NCI-H2029 (cell line): ENCODE results near the gene SEPTIN5.

Source experiments
- DNase-seq: peaks from one replicate; lab custom pipeline; 2025; lab: John Stamatoyannopoulos, UW

Gene SEPTIN5

DNA sequence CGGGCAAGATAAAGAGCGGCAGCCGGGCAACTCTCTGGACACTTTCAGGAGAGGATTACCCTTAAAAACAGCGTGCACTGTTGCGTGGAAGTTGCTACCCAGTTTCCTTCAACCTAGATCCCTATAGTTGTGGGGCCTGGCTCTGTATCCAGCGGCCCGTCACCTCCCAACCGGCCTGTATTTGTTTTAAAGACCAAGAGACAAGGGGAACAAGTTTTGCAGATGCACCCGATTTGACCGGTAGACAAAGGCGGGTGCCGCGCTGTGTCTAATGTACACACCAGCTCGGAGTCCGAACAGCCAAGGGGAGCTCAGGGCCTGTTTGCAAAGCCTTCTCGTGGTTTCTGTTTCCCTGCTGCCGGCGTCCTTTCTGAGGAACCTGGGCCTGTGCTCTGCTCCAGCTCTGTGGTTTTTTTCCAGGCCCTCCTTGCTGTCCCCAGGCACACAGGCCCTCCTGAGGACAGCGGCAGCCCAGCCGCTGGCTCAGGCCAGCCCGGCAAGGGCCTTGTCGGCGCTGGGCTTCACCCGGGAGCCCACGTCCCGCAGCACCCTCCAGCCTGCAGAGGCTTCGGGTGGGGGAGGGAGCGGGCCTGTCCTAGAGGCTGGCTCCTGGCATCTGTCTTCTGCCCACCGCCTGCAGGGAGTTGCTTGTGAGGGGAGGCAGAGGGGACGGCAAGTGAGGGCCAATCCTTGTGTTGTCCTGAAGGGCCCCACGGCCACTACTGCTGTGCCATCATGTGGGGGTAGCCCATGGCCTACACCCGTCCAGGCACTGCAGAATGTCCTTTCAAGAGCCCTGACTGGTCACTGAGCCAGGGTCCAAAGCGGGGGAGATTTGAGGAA lies 47.6 kb downstream of the SEPTIN5 start:
- no peak for DNase-seq

DNA sequence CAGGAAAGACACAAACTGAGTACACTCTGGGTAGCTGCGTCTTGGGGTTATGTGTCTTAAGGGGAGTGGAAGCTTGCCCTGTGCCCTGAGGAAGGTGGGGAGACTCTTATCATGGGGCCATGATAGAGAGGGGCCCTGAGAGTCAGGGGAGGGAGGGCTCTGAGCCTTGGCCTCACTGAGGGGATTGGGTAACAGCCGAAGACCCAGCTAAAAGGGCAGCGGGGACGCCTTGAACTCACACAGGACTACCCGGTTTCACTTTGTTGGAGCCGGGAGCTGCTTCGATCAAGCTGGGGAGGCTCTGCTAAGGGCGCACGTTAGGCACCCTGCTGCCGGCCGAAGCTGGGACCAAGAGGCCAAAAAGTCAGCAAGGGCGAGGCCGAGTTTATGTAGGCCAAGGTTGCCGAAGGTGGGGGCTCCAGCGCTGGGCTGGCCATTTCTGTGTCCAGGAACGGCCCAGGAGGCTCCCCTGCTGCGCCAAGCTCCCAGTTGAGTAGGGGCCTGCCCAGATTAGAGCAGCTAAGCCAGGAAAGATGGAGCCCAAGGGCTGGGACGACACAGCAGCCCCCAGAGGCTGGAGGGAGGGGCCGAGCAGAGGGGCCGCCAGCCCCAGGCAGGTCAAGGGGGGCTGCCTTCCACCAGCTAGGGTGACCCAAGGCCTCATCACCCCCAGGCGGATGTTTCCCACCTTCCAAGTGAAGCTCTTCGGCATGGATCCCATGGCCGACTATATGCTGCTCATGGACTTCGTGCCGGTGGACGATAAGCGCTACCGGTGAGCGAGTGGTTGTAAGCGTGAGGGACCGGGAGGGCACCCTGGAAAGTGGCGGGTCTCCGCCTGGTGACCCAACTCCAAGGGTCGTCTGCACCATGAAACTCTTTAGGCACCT lies 48.5 kb downstream of the SEPTIN5 start:
- DNase-seq, result no peak

DNA sequence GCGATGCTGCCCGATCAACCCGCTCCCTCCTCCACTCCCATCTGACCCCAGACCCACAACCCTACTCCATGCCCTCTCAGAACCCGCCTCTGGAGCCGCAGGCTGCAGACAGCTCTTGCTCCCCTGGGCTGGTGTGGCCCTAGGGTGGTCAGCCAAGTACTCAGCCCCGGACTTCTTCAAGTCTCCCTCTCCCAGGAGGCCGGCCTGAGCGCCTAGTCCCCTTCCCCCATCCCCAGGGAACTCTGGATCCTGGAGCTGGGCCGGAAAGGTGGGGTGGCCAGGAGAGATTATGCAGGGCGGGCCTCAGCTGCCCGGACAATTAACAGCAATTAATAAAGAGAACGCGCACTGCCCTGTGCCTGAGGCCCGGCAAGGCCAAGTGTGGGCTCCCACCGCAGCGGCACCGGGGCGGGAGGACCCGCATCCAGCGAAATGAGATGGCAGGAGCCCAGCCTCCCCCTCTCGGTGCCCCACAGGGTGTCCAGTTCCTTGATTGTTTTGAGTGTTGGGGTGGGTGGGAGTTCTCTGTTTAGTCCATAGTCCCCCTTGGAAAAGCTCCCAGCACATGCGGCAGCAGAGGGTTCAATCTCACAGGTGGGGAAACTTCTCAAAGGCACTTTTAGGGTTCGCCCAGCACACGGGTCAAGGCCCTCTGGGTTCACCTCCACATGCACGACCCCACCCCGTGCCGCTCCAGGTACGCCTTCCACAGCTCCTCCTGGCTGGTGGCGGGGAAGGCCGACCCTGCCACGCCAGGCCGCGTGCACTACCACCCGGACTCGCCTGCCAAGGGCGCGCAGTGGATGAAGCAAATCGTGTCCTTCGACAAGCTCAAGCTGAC lies 49.4 kb downstream of the SEPTIN5 start:
- DNase-seq, result no peak

DNA sequence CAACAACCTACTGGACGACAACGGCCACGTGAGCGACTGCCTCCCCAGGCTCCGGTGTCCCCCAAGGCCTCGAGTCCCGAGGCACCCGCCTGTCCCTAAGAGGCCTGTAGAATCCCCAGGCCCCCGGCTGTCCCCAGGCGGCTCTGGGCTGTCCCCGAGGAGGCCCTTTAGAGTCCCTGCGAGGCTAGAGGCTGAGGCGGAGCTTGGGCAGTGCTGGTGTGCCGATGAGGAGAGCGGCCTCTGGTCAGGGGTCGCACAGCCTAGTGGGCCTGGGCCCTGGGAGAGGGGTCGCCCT lies 49.9 kb downstream of the SEPTIN5 start:
- DNase-seq, result no peak

DNA sequence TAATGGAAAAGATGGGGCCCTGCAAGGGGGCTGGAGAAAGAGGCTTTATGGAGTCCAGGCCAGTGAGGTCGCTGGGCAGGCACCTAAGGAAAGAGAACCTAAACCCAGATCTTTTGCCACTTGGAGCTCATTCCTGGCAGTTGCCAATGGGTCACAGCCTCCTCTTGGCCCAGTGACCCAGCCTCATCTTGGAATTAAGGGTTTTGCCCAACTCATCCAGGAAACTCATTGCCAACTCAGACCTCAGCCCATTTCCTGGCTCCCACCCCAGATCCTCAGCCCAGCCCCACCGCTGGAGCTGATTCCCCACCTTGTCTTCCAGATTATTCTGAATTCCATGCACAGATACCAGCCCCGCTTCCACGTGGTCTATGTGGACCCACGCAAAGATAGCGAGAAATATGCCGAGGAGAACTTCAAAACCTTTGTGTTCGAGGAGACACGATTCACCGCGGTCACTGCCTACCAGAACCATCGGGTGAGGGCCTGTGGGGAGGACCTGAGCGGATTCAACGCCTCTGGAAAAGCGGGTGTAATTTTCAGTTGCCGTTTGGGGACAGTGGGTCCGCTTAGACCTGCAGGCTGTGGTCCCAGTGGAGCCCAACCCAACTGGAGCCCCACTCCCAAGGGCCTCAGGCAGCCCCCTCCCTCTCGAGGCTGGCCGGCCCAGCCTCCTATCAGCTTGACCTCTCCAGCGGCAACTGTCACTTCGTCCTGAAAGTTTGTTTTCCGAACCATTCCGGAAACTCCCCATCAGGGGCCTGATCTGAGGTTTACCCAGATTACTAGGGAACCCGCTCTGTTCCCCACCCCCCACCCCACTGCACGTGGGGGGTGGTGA lies 50.6 kb downstream of the SEPTIN5 start:
- no peak for DNase-seq

DNA sequence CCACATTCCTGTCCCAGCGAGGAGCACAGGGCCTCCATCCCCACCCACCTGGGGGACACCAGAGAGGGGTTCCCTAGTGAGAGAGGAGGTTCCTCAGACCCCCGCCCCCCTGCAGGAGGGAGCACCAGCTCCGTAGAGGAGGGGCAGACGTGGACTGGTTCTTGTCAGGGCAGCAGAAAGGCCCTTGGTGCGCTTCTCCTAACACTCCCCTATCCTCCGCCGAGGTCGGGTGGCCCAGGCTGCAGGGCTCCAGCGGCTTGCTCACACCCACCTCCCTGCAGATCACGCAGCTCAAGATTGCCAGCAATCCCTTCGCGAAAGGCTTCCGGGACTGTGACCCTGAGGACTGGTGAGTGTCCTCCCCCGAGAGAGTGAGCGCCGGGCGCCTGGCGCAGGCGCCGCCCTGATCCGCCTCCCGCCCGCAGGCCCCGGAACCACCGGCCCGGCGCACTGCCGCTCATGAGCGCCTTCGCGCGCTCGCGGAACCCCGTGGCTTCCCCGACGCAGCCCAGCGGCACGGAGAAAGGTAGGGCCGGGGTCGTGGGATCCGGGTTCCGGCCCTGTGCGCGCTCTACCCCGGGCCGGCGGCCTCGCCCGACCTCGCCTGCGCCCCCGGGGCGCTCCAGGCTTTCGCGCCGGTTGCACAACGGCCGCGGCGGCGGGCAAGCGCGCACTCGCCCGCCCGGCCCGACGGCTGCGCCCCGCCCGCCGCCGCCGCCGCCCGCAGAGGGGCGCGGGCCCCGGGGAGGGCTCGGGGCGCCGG lies 51.4 kb downstream of the SEPTIN5 start:
- DNase-seq, result no peak

DNA sequence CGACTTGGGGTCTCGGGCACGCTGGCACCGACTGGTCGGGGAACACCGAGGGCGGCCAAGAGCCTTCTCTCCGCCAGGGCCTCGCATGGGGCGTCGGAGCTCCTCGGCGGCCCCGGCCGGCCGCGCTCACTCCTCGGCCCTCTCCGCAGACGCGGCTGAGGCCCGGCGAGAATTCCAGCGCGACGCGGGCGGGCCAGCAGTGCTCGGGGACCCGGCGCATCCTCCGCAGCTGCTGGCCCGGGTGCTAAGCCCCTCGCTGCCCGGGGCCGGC lies 51.9 kb downstream of the SEPTIN5 start:
- no peak for DNase-seq

DNA sequence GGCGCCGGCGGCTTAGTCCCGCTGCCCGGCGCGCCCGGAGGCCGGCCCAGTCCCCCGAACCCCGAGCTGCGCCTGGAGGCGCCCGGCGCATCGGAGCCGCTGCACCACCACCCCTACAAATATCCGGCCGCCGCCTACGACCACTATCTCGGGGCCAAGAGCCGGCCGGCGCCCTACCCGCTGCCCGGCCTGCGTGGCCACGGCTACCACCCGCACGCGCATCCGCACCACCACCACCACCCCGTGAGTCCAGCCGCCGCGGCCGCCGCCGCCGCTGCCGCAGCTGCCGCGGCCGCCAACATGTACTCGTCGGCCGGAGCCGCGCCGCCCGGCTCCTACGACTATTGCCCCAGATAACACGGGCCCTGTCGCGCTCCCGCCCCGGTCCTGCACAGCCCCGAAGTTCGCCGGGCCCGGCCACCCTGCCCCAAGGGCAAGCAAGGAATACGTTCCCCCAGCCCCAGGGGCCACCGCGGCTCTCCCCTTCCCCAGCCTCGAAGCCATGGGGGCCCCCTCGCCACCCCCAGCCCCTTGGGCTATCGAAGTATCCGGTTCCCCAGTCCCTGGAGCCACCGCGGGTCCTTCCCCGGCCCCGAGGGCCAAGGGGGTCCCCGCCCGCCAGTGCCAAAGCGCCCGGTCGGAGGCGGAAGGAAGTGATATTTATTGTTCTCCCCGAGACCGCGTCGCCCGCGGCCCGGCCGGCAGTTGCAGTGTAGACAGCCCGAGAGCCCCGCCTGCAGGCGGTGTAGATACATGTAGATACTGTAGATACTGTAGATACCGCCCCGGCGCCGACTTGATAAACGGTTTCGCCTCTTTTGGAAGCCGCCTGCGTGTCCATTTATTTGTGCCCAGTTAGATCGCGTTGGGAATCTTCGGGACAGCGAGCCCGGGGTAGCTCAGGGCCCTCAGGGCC lies 52.5 kb downstream of the SEPTIN5 start:
- no peak for DNase-seq

DNA sequence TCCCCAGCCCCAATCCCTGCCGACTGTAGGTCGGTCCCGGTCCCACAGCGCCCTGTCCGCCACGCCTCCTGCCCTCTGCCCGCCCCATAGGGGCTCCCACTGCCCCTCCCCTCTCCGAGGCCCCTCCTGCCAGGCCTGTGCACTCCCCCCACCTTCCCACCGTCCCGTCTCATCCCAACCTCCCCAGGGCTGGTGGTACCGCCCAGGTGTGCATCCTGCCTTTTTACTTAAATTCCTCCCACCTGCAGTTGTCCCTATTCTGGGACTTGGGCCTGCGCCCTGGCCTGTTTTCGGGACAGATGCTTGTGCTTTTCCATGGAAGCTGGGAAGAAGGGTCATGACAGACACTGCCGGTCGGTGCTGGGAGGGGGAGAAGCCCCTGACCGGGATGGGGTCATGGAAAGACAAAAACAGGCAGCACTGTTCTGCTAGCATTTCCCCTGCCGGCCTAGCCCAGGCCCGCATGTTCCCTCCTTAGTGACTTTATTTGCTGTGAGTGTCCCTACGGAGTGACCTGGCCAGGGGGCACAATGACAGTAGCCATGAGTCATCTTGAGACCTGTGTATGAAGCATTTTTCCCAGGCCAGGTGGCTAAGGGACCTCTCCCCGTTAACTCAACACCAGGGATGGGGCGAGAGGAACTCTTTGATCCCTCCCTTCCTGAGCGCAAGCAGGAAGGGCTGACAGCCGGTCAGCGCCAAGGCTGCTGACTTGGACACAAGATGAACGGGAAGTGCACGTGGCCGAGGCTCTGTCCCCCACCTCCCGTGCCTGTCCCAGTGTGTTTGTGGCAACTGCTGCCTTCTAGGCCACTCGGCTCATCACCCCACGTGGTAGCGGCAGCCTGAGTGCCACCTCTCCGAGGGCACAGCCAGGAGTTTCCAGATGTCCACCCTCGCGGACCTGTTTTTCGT lies 53.4 kb downstream of the SEPTIN5 start:
- DNase-seq, result no peak

DNA sequence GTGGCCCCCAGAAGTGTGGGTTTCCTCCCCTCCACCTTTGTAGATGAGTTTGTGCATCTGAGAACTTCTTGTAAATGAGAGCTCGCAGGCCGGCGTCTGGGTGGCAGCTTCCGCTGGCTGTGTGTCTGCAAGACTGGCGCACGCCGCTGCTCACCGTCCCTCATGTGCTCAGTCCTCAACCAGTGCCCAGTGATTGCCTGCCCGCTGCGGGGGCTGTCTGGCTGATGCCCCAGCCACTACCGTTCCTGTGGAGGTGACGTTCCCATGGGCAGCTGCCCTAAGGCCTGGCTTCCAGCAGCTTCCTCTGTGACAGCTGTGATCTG lies 55.1 kb downstream of the SEPTIN5 start:
- DNase-seq, result no peak

DNA sequence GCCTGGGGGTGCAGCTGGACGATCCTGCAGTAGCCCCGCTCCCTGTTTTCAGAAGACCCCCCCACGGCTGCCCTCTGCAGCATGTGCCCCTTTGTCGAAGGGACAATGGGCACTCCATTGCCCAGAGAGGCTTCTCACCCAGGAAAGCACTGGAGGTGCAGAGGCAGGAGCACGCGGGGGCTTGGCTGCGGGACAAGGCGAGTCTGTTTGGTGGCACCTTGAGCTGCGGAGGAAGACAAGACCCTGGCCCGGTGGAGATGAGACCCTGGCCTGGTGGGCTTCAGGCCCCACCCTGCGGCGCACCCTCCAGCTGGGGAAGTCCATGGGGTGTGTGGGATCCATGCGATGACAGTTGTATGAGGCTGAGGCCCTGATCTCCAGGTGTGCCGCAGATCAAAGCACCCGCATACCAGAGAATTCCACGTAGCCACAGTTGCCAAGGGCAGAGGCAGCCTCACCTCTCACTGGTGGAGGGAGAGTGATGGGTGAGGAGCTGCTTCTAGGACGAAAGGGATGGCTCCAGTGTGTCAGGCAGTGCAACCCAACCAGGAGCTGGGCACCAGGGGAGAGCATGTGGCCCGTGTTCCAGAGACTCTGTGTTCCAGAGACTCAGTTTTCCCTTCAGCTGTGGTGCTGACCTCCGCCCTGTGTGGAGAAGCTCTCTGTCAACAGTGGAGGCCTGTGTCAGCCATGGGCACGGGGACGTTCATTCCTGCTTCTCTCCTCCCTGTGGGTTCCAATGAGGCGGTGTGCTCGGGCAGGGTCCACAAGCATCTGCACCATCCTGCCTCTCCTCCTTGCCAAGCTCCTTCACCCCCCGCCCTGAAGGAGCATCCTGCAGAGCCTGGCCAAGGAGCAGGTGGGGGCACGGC lies 56.3 kb downstream of the SEPTIN5 start:
- DNase-seq, result no peak

DNA sequence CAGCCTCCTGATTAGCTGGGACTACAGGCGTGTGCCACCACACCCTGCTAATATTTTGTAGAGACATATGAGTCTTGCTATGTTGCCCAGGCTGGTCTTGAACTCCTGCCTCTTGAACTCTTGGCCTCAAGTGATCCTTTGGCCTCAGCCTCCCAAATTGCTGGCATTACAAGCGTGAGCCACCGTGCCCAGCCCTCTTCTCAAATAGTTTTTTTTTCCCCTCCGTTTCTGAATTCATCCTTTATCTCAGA lies 58.0 kb downstream of the SEPTIN5 start:
- DNase-seq, result no peak
